Endothelial cell of umbilical vein (primary cell): ENCODE data around the gene ARHGEF39. TPM values are rescaled to one million over a fixed set of nuclear protein-coding genes. Genes with fewer than 3 reads are reported as not detected.

ENCODE experiments used
- BruUV-seq: library from RNA; stranded (reverse); fragments of 400-500 nt; replicated peaks from 2 replicates; lab custom pipeline; 2021; lab: Mats Ljungman, UMichigan
- CTCF ChIA-PET: fragments of 300-600, 350-600 bp; sonication (Branson Sonifier 250); formaldehyde crosslinking; loops from one replicate; lab custom pipeline; 2021; ENCODE audit warnings: antibody characterized with exemption, inconsistent platforms; lab: Charles Lee
- POLR2A ChIA-PET: fragments of 300-600, 350-600 bp; sonication (Branson Sonifier 250); formaldehyde crosslinking; loops from one replicate; lab custom pipeline; 2021; ENCODE audit warnings: antibody characterized with exemption, inconsistent platforms; lab: Charles Lee
- DNase-seq: peaks from one replicate; pipeline ENCODE4 v3.0.0-alpha.2; 2011; ENCODE audit warnings: low read depth, low spot score
- FAIRE-seq: peaks from 2 replicates; lab custom pipeline; 2011; peaks lifted over from hg19 to GRCh38; lab: Jason Lieb, UNC
- H2AFZ ChIP-seq: 2 replicates; pipeline ENCODE4 v1.6.0; 2012; ENCODE audit warnings: low read depth, low read length, control low read depth, inconsistent platforms
- H3K27ac ChIP-seq: 2 replicates; pipeline ENCODE4 v1.5.1; 2011; ENCODE audit warnings: low read depth, mild to moderate bottlenecking, control low read depth, low read length, moderate library complexity; ENCODE audit not compliant: insufficient read depth
- H3K27me3 ChIP-seq, 2 experiments: 2 replicates each; pipeline versions ENCODE4 v1.6.0 to v1.6.1; 2011; ENCODE audit warnings: low read length in 2 of 2, mixed read lengths in 1 of 2; ENCODE audit not compliant: control insufficient read depth in 2 of 2, insufficient read depth in 2 of 2
- H3K36me3 ChIP-seq, 2 experiments: 2 replicates in 1 of 2; 3 replicates in 1 of 2; pipeline ENCODE4 v1.5.1; 2011; ENCODE audit warnings: low read length in 2 of 2, mild to moderate bottlenecking in 1 of 2, moderate library complexity in 1 of 2; ENCODE audit not compliant: control insufficient read depth in 2 of 2, insufficient read depth in 2 of 2; ENCODE audit errors: extremely low read depth in 1 of 2
- H3K4me1 ChIP-seq: 3 replicates; pipeline ENCODE4 v1.5.1; 2011; ENCODE audit warnings: mild to moderate bottlenecking, low read length; ENCODE audit not compliant: control insufficient read depth, insufficient read depth; ENCODE audit errors: extremely low read depth
- H3K4me2 ChIP-seq: 2 replicates; pipeline ENCODE4 v1.6.1; 2011; ENCODE audit warnings: low read length, control low read depth, mixed read lengths; ENCODE audit not compliant: insufficient read depth
- H3K4me3 ChIP-seq, 3 experiments: fragments of 200-600 bp in 1 of 3; sonication (generic), shearing (Covaris generic) in 1 of 3; replicated peaks in 1 of 3; 2 replicates each; pipeline ENCODE4 v1.5.1; 2011 to 2016; ENCODE audit warnings: control low read depth in 3 of 3, low read length in 3 of 3, mild to moderate bottlenecking in 2 of 3, inconsistent platforms in 1 of 3, low read depth in 1 of 3, moderate library complexity in 1 of 3; ENCODE audit not compliant: insufficient read depth in 1 of 3
- H3K79me2 ChIP-seq: 2 replicates; pipeline ENCODE4 v1.6.0; 2012; ENCODE audit warnings: low read length, inconsistent platforms; ENCODE audit not compliant: control insufficient read depth, insufficient read depth
- H3K9ac ChIP-seq: replicated peaks from 2 replicates; pipeline ENCODE3; 2011; ENCODE audit warnings: low read length, control low read depth; ENCODE audit not compliant: insufficient read depth; ENCODE audit errors: extremely low read depth
- H3K9me1 ChIP-seq: replicated peaks from 3 replicates; pipeline ENCODE4 v1.6.0; 2011; ENCODE audit warnings: mild to moderate bottlenecking, low read length; ENCODE audit not compliant: control insufficient read depth, insufficient read depth; ENCODE audit errors: extremely low read depth
- H3K9me3 ChIP-seq: replicated peaks from 2 replicates; pipeline ENCODE4 v1.5.1; 2012; ENCODE audit warnings: low read length, inconsistent platforms; ENCODE audit not compliant: control insufficient read depth, insufficient read depth
- H4K20me1 ChIP-seq: replicated peaks from 2 replicates; pipeline ENCODE3; 2011; ENCODE audit warnings: mild to moderate bottlenecking, low read length; ENCODE audit not compliant: control insufficient read depth, insufficient read depth; ENCODE audit errors: extremely low read depth
- EZH2 ChIP-seq: IDR thresholded peaks from 2 replicates; pipeline ENCODE4 v1.6.1; 2012; ENCODE audit warnings: borderline replicate concordance, low read depth, mild to moderate bottlenecking, moderate library complexity, low read length, inconsistent platforms; ENCODE audit not compliant: severe bottlenecking
- FOS ChIP-seq: IDR thresholded peaks from 2 replicates; pipeline ENCODE4 v1.6.1; 2011; ENCODE audit warnings: mild to moderate bottlenecking, low read length, moderate library complexity, borderline replicate concordance; ENCODE audit not compliant: insufficient read depth
- GATA2 ChIP-seq: IDR thresholded peaks from 2 replicates; pipeline ENCODE4 v1.7.0; 2011; ENCODE audit warnings: low read depth, mild to moderate bottlenecking, moderate library complexity, mixed read lengths, low read length; ENCODE audit not compliant: insufficient read length, insufficient read depth
- JUN ChIP-seq: IDR thresholded peaks from 2 replicates; pipeline ENCODE4 v1.6.1; 2011; ENCODE audit warnings: borderline replicate concordance, low read depth; ENCODE audit not compliant: insufficient read length, insufficient read depth
- MYC ChIP-seq: IDR thresholded peaks from one replicate; pipeline ENCODE4 v1.6.1; 2011; ENCODE audit warnings: mild to moderate bottlenecking, low read depth, low read length
- POLR2A ChIP-seq: IDR thresholded peaks from 2 replicates; pipeline ENCODE4 v1.6.1; 2012; ENCODE audit warnings: low read depth, mild to moderate bottlenecking, control low read depth, low read length
- POLR2AphosphoS5 ChIP-seq: IDR thresholded peaks from 2 replicates; pipeline ENCODE4 v1.6.1; 2012; ENCODE audit warnings: low read depth, mild to moderate bottlenecking, control low read depth, low read length, moderate library complexity; ENCODE audit not compliant: insufficient read depth
- dilution Hi-C: fragments of 300-500 bp; cut with MboI; formaldehyde crosslinking; loops from one replicate; pipeline ENCODE4 v1.15.0; 2019; ENCODE audit warnings: low sequenced_read_pairs; ENCODE audit not compliant: extremely low pct_ligation_motif_present
- intact Hi-C: fragments of 100-400 bp; cut with micrococcal nuclease; formaldehyde crosslinking; loops from one replicate; pipeline ENCODE4 v1.10.0; 2022
- polyA plus RNA-seq, 4 experiments: library from polyadenylated mRNA; depleted of rRNA in 3 of 4; stranded (reverse) in 3 of 4; unstranded in 1 of 4; fragments of >200 nt; gene quantifications; 2 replicates each; pipeline versions ENCODE4 v1.2.1 to v1.2.3, GENCODE V29; 2011 to 2012; ENCODE audit warnings: missing spikeins in 1 of 4
- total RNA-seq: library from RNA; stranded (reverse); gene quantifications from 2 replicates; pipeline ENCODE4 v1.2.3, GENCODE V29; 2021
- TF ChIP-seq, protein P1 (sequence below), 2 donors: IDR thresholded peaks; 1 replicate in 1 of 2; 2 replicates in 1 of 2; pipeline ENCODE4 v1.5.1; 2011; ENCODE audit warnings: low read length in 2 of 2, mild to moderate bottlenecking in 2 of 2, moderate library complexity in 2 of 2, control low read depth in 1 of 2, inconsistent platforms in 1 of 2, low read depth in 1 of 2; ENCODE audit not compliant: insufficient read depth in 1 of 2; ENCODE audit errors: extremely low read depth in 1 of 2
- TF ChIP-seq, protein P2 (sequence below): IDR thresholded peaks from 2 replicates; pipeline ENCODE4 v1.6.1; 2011; ENCODE audit not compliant: insufficient read depth, insufficient read length

The ARHGEF39 gene
- total and polyA plus RNA-seq, 2 donors (not counting 3 experiments of a cell fraction or from before 2014, with no cell fraction given): 4.7 to 6.5 TPM

DNA sequence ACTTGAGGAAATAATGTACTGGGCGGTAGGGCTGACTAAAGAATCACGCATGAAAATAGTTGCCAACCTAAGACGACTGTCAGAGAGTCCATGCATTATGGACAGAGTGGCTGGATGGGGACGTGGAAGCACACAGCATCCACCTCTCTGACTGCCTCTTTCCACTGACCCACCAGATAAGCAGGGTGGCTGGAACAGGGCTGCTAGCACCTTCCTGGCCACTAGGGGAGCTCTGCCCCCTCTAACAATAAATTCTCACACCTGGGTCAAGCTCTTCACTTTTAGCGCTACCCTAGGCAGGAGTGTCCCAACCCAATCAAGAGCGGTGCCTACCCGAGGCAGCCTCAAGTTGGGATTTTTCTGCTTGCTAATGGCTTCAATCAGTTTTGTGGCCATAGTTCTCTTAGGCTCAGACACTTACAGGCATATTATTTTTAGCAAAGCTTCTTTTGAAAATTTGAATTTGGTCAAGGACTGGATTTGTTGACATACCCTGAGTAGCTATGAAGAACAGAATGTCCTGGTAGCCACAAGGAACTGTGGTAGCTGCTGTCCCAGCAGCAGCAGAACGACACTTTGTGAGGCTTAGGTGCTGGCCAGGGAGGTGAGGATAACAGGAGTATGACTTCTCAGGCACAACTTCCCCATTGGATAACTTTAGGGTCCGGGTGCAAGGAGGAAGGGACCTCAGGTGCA lies 31.7 kb upstream of the ARHGEF39 start:
- H3K9me3 ChIP-seq: no peaks in the 10 kb centered on the region
- no peaks in the 10 kb centered on the region for H3K27me3 ChIP-seq
- no peak overlapping the region for H3K4me2 ChIP-seq
- dilution Hi-C loops: no loop called here
- H2AFZ ChIP-seq: no peak overlapping the region
- no peaks in the 10 kb centered on the region for H3K79me2 ChIP-seq
- no peaks in the 10 kb centered on the region for H3K9me1 ChIP-seq
- H3K4me1 ChIP-seq: no peaks in the 10 kb centered on the region
- TF ChIP-seq POLR2A: peak; percentile 30
- TF ChIP-seq, protein P1, sequence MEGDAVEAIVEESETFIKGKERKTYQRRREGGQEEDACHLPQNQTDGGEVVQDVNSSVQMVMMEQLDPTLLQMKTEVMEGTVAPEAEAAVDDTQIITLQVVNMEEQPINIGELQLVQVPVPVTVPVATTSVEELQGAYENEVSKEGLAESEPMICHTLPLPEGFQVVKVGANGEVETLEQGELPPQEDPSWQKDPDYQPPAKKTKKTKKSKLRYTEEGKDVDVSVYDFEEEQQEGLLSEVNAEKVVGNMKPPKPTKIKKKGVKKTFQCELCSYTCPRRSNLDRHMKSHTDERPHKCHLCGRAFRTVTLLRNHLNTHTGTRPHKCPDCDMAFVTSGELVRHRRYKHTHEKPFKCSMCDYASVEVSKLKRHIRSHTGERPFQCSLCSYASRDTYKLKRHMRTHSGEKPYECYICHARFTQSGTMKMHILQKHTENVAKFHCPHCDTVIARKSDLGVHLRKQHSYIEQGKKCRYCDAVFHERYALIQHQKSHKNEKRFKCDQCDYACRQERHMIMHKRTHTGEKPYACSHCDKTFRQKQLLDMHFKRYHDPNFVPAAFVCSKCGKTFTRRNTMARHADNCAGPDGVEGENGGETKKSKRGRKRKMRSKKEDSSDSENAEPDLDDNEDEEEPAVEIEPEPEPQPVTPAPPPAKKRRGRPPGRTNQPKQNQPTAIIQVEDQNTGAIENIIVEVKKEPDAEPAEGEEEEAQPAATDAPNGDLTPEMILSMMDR (IDR thresholded peaks at IDR 0.05; ENCODE audit: extremely low read depth in 1 of 2, insufficient read depth in 1 of 2, low read depth in 1 of 2, low read length in 2 of 2): peak; percentile 86 to 94
- TF ChIP-seq FOS: no peak
- peak; percentile 81 for FAIRE-seq
- BruUV-seq: no TSS peak
- H3K36me3 ChIP-seq: peaks cover 42 to 53% of the 10 kb centered on the region in 2 experiments
- ChIA-PET POLR2A (interaction anchor here (1.4 kb wide), 1 partner anchor 31 kb away, joined by 6 read pairs; no protein-coding TSS in a partner anchor), CTCF (interaction anchor here (0.7 to 13.5 kb wide), 36 partner anchors 9 to 216 kb away, joined by 3 to 227 read pairs (median 6); partner anchors contain the start of genes ARHGEF39, CA9, CCDC107 and CREB3)
- no peak overlapping the region for H3K4me3 ChIP-seq
- no peak overlapping the region for H3K9ac ChIP-seq
- no peak overlapping the region for H3K27ac ChIP-seq
- intact Hi-C loops: loop anchor here (1.0 kb wide), 2 partner anchors 38 to 49 kb away; partner anchors contain the start of genes CCDC107 and RMRP
- no peaks in the 10 kb centered on the region for H4K20me1 ChIP-seq
- DNase-seq: peak; percentile 59

DNA sequence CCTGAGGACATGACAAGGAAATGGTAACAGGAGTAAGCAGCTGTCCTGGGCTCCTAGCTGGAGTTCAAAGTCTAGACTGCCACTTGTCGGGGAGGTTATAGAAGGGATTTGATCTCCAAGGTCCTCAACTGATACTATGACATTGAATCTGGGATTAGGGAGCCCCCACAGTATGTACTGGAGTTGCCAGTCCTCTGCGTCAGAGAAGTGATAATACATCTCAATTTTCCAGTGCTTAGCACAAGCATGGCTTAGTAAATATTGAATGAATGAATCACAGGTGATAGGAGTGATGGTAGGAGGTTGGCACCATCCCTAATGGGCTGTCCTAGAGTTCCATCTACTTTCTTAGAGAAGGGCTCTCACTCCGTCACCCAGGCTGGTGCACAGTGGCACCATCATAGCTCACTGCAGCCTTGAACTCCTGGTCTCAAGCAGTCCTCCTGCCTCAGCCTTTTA lies 31.0 kb upstream of the ARHGEF39 start:
- POLR2A ChIA-PET: interaction anchor here (1.4 kb wide), 1 partner anchor 32 kb away, joined by 6 read pairs; no protein-coding TSS in a partner anchor
- no peak for TF ChIP-seq FOS
- no peak for TF ChIP-seq POLR2AphosphoS5
- no peak for TF ChIP-seq MYC
- TF ChIP-seq JUN: no peak
- TF ChIP-seq POLR2A: no peak
- TF ChIP-seq GATA2: no peak
- TF ChIP-seq EZH2: no peak
- TF ChIP-seq, protein P2, sequence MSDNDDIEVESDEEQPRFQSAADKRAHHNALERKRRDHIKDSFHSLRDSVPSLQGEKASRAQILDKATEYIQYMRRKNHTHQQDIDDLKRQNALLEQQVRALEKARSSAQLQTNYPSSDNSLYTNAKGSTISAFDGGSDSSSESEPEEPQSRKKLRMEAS: no peak
- TF ChIP-seq, protein P1 (IDR thresholded peaks at IDR 0.05; ENCODE audit: extremely low read depth in 1 of 2, insufficient read depth in 1 of 2, low read depth in 1 of 2, low read length in 2 of 2): no peak
- Histone ChIP-seq H4K20me1 (no peaks in the 10 kb centered on the region), H2AFZ (no peak overlapping the region), H3K27ac (no peak overlapping the region), H3K27me3 (no peaks in the 10 kb centered on the region), H3K79me2 (no peaks in the 10 kb centered on the region), H3K4me3 (no peak overlapping the region), H3K4me2 (no peak overlapping the region), H3K9ac (no peak overlapping the region), H3K9me1 (no peaks in the 10 kb centered on the region), H3K4me1 (peaks cover 4% of the 10 kb centered on the region), H3K36me3 (peaks cover 41 to 46% of the 10 kb centered on the region in 2 experiments), H3K9me3 (no peaks in the 10 kb centered on the region)
- no TSS peak for BruUV-seq
- intact Hi-C loops (loop anchor here (1.0 kb wide), 2 partner anchors 38 to 49 kb away; partner anchors contain the start of genes CCDC107 and RMRP), dilution Hi-C loops (no loop called here)
- CTCF ChIA-PET: interaction anchor here (0.9 to 13.5 kb wide), 30 partner anchors 8 to 215 kb away, joined by 3 to 227 read pairs (median 8); partner anchors contain the start of genes ARHGEF39, CCDC107, CREB3 and RMRP
- FAIRE-seq (no peak), DNase-seq (no peak)
